ENCODE measurements around the gene SAG. TPM values are rescaled to one million over a fixed set of nuclear protein-coding genes. Genes with fewer than 3 reads are reported as not detected.

The SAG gene
- total RNA-seq, 4 donors from 2014 or later: 1.5 TPM; not detected in 3

DNA sequence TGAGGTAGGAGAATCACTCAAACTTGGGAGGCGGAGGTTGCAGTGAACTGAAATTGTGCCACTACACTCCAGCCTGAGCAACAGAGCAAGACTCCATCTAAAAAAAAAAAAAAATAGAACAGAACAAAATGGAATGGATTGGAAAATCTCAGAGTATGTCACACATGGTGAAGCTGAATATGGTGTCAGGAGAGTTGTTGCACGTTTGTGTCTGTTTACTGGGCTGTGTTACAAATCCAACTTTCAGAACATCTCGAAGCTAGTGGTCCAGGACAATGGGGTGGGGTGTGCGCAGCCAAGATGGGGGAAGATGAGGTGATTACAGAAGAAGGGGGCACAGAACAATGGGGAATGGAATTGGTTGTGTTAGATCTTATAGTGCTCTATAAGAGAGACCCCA is 17.6 kb downstream of the SAG start:
- Histone ChIP-seq H3K4me3 (no peak overlapping the region), H3K27me3 (peaks cover 8% of the 10 kb centered on the region), H3K27ac (no peak overlapping the region), H3K9me3 (no peaks in the 10 kb centered on the region), H3K4me1 (no peaks in the 10 kb centered on the region), H3K36me3 (no peaks in the 10 kb centered on the region)
- TF ChIP-seq POLR2AphosphoS5 (IDR thresholded peaks at IDR 0.05) (no peak), POLR2A (IDR thresholded peaks at IDR 0.05) (no peak), EP300 (IDR thresholded peaks at IDR 0.05) (no peak)
- TF ChIP-seq, protein P1, sequence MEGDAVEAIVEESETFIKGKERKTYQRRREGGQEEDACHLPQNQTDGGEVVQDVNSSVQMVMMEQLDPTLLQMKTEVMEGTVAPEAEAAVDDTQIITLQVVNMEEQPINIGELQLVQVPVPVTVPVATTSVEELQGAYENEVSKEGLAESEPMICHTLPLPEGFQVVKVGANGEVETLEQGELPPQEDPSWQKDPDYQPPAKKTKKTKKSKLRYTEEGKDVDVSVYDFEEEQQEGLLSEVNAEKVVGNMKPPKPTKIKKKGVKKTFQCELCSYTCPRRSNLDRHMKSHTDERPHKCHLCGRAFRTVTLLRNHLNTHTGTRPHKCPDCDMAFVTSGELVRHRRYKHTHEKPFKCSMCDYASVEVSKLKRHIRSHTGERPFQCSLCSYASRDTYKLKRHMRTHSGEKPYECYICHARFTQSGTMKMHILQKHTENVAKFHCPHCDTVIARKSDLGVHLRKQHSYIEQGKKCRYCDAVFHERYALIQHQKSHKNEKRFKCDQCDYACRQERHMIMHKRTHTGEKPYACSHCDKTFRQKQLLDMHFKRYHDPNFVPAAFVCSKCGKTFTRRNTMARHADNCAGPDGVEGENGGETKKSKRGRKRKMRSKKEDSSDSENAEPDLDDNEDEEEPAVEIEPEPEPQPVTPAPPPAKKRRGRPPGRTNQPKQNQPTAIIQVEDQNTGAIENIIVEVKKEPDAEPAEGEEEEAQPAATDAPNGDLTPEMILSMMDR (IDR thresholded peaks at IDR 0.05): no peak
- no peak for ATAC-seq
- 0 to 69% methylated on average over 1 to 4 of the region's 4 CpGs for WGBS, 2 donors (ENCODE audit: low coverage in 1 of 2)

DNA sequence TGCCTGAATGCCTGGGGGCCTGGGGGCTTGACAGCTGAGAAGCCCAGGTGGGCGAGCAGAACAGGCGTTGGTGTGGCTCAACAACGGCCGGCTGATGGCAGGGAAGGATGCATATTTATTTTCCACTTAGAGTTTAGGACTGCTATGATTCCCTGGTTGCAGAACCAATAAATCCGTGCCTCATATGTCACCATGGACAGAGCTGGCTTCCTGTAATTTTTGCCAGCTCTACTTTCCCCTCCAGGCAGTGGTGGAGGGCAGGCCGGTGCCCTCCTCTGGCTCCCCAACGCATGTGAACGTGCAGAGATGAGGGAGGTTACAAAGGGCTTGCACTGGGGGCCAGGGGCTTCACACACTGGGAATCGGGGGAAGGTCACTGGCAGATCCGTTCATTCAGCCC is 18.2 kb downstream of the SAG start:
- TF ChIP-seq, protein P1 (IDR thresholded peaks at IDR 0.05): no peak
- TF ChIP-seq EP300 (IDR thresholded peaks at IDR 0.05): no peak
- no peak for TF ChIP-seq POLR2A (IDR thresholded peaks at IDR 0.05)
- TF ChIP-seq POLR2AphosphoS5 (IDR thresholded peaks at IDR 0.05): no peak
- H3K4me1 ChIP-seq: no peaks in the 10 kb centered on the region
- H3K4me3 ChIP-seq: no peak overlapping the region
- WGBS, 2 donors (ENCODE audit: low coverage in 1 of 2): 56% methylated on average over 6 of the region's 10 CpGs; no CpG with 5 or more reads in 1 of the 2 donors
- H3K27ac ChIP-seq: no peak overlapping the region
- no peaks in the 10 kb centered on the region for H3K36me3 ChIP-seq
- peaks cover 3% of the 10 kb centered on the region for H3K27me3 ChIP-seq
- no peak for ATAC-seq
- no peaks in the 10 kb centered on the region for H3K9me3 ChIP-seq

- H3K9me3 ChIP-seq: no peaks in the 10 kb centered on the region
- no peaks in the 10 kb centered on the region for H3K27me3 ChIP-seq
- H3K4me3 ChIP-seq: no peak overlapping the region
- TF ChIP-seq, protein P1 (IDR thresholded peaks at IDR 0.05): no peak
- TF ChIP-seq POLR2A (IDR thresholded peaks at IDR 0.05) (no peak), EP300 (IDR thresholded peaks at IDR 0.05) (no peak)
- WGBS, 2 donors (ENCODE audit: low coverage in 1 of 2): 83% methylated on average over 1 to 2 of the region's 8 CpGs
- no peaks in the 10 kb centered on the region for H3K4me1 ChIP-seq
- H3K27ac ChIP-seq: no peak overlapping the region
- ATAC-seq: no peak
- H3K36me3 ChIP-seq: no peaks in the 10 kb centered on the region
These were observed 18.9 kb downstream of the SAG start for GRCh38 chr2:233326500-233326899.

DNA sequence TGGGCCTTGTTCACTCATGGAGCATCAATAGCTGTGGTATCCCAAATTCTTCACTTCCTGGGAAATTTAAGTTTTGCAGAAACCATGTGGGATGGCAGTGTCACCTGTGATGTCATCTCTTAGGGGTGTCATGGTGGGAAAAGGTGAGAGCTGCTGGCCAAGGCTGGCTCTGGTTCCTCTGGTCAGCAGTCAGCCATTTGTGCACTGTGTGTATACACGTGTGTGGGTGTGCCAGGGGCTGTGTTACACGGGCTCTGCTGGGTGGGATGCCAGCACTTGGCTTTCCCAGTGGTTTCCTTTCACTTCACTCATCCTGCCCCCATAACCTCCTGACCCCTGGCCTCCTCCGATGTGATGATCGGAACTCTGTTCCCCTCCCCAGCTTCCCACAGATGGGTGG is 21.3 kb downstream of the SAG start:
- H3K4me3 ChIP-seq: no peak overlapping the region
- H3K27ac ChIP-seq: no peak overlapping the region
- no peaks in the 10 kb centered on the region for H3K9me3 ChIP-seq
- ATAC-seq: no peak
- no peaks in the 10 kb centered on the region for H3K36me3 ChIP-seq
- 65 to 70% methylated on average over 2 to 3 of the region's 4 CpGs for WGBS, 2 donors (ENCODE audit: low coverage in 1 of 2)
- no peaks in the 10 kb centered on the region for H3K4me1 ChIP-seq
- TF ChIP-seq POLR2A (IDR thresholded peaks at IDR 0.05) (no peak), EP300 (IDR thresholded peaks at IDR 0.05) (no peak), POLR2AphosphoS5 (IDR thresholded peaks at IDR 0.05) (no peak)
- TF ChIP-seq, protein P1 (IDR thresholded peaks at IDR 0.05): no peak
- no peaks in the 10 kb centered on the region for H3K27me3 ChIP-seq

DNA sequence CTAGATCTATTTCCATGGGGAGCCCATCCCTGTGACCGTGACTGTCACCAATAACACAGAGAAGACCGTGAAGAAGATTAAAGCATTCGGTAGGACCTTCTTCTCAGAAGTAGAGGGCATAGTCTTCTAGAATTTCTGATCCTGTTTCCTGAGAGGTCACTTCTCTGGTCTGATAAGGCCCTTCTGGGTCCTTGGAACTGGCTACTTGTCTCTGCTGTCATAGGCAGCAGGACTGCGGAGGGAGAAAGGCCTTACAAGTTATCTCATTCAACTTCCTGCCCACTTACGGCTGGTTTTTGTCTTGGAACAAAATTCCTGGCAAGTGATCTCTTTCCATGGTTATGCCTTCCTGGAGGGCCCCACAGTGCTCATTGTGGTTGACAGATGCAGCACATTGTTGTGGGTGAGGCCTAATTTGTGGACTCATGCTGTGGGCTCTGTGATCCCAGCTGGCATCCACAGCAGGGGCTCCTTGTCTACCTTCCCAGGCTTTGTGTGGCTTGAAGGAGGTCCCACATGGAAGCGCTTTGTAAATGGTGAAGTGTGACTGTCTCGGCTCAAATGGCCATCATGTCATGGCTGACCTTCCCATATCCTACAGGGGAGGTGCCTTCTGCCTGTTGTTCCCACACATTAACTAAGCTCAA is 22.0 kb downstream of the SAG start:
- Histone ChIP-seq H3K9me3 (no peaks in the 10 kb centered on the region), H3K4me1 (no peaks in the 10 kb centered on the region), H3K4me3 (no peak overlapping the region), H3K27me3 (no peaks in the 10 kb centered on the region), H3K36me3 (no peaks in the 10 kb centered on the region), H3K27ac (no peak overlapping the region)
- TF ChIP-seq POLR2AphosphoS5 (IDR thresholded peaks at IDR 0.05): no peak
- no peak for TF ChIP-seq EP300 (IDR thresholded peaks at IDR 0.05)
- TF ChIP-seq, protein P1 (IDR thresholded peaks at IDR 0.05): no peak
- no peak for TF ChIP-seq POLR2A (IDR thresholded peaks at IDR 0.05)
- WGBS, 2 donors (ENCODE audit: low coverage in 1 of 2): 71 to 94% methylated on average over 3 to 7 of the region's 7 CpGs
- no peak for ATAC-seq

Data from gastroesophageal sphincter (tissue), 4 donors.